Immature natural killer cell (primary cell): ENCODE results near the gene FOXJ3. TPM values are rescaled to one million over a fixed set of nuclear protein-coding genes. Genes with fewer than 3 reads are reported as not detected.

Experiments
- DNase-seq, 3 donors: peaks; one replicate each; pipeline ENCODE4 v3.0.0; 2022; ENCODE audit warnings: mixed read lengths in 1 of 3
- H3K27ac Mint-ChIP-seq, 6 donors: one replicate each; pipeline ENCODE4 v1.8.0; 2020; ENCODE audit warnings: mixed read lengths in 6 of 6, mild to moderate bottlenecking in 5 of 6, inconsistent platforms in 4 of 6, moderate library complexity in 3 of 6
- H3K27me3 Mint-ChIP-seq, 3 donors: one replicate each; pipeline ENCODE4 v1.8.0; 2020 to 2021; ENCODE audit warnings: low read depth in 3 of 3, mild to moderate bottlenecking in 3 of 3, mixed read lengths in 3 of 3, moderate library complexity in 3 of 3, inconsistent platforms in 1 of 3
- H3K36me3 Mint-ChIP-seq, 3 donors: one replicate each; pipeline ENCODE4 v1.8.0; 2020; ENCODE audit warnings: mixed read lengths in 3 of 3, inconsistent platforms in 2 of 3, mild to moderate bottlenecking in 2 of 3
- H3K4me1 Mint-ChIP-seq, 2 donors: one replicate each; pipeline ENCODE4 v1.8.0; 2020; ENCODE audit warnings: inconsistent platforms in 2 of 2, mild to moderate bottlenecking in 2 of 2, mixed read lengths in 2 of 2, moderate library complexity in 1 of 2
- H3K4me3 Mint-ChIP-seq, 5 donors: one replicate each; pipeline ENCODE4 v1.8.0; 2020; ENCODE audit warnings: mild to moderate bottlenecking in 5 of 5, mixed read lengths in 5 of 5, inconsistent platforms in 3 of 5, moderate library complexity in 3 of 5
- H3K9me3 Mint-ChIP-seq, 6 donors: one replicate each; pipeline ENCODE4 v1.8.0; 2020; ENCODE audit warnings: mild to moderate bottlenecking in 6 of 6, mixed read lengths in 6 of 6, inconsistent platforms in 4 of 6, moderate library complexity in 3 of 6
- polyA plus RNA-seq, 3 donors: library from polyadenylated mRNA; unstranded; fragments of 300-500 nt; fragmentation: Illumina TruSeq; gene quantifications; one replicate each; pipeline ENCODE4 v1.2.3, GENCODE V29; 2021

FOXJ3 gene
- polyA plus RNA-seq, 3 donors from 2014 or later = 16.3 to 32.3 (median 24.5) TPM

- H3K4me3 Mint-ChIP-seq = no peak overlapping the region
- no peaks in the 10 kb centered on the region for H3K4me1 Mint-ChIP-seq
- H3K27ac Mint-ChIP-seq = no peak overlapping the region
- DNase-seq = no peak
- no peaks in the 10 kb centered on the region for H3K36me3 Mint-ChIP-seq
- peaks cover 0 to 5% (median 0%) of the 10 kb centered on the region in 3 donors for H3K27me3 Mint-ChIP-seq
- H3K9me3 Mint-ChIP-seq = no peaks in the 10 kb centered on the region
Observed at GRCh38 chr1:42358791-42359190, 23.8 kb upstream of the FOXJ3 start.

- Mint-ChIP-seq H3K27ac (no peak overlapping the region), H3K4me3 (no peak overlapping the region), H3K36me3 (no peaks in the 10 kb centered on the region), H3K9me3 (no peaks in the 10 kb centered on the region), H3K4me1 (no peaks in the 10 kb centered on the region), H3K27me3 (peaks cover 5 to 16% (median 6%) of the 10 kb centered on the region in 3 donors)
- no peak for DNase-seq
Observed at GRCh38 chr1:42350086-42350485, 15.1 kb upstream of the FOXJ3 start.

GRCh38 chr1:42348498-42348897, 13.5 kb upstream of the FOXJ3 start:
- H3K27ac Mint-ChIP-seq = no peak overlapping the region
- no peaks in the 10 kb centered on the region for H3K36me3 Mint-ChIP-seq
- H3K4me3 Mint-ChIP-seq = no peak overlapping the region
- peaks cover 5 to 13% (median 6%) of the 10 kb centered on the region in 3 donors for H3K27me3 Mint-ChIP-seq
- no peaks in the 10 kb centered on the region for H3K9me3 Mint-ChIP-seq
- no peaks in the 10 kb centered on the region for H3K4me1 Mint-ChIP-seq
- no peak for DNase-seq

- no peak for DNase-seq
- Mint-ChIP-seq H3K27ac (no peak overlapping the region), H3K9me3 (no peaks in the 10 kb centered on the region), H3K4me3 (no peak overlapping the region), H3K27me3 (no peaks in the 10 kb centered on the region), H3K4me1 (no peaks in the 10 kb centered on the region), H3K36me3 (no peaks in the 10 kb centered on the region)
Observed at GRCh38 chr1:42343049-42343448, 8.0 kb upstream of the FOXJ3 start.

- Mint-ChIP-seq H3K27ac (no peak overlapping the region), H3K4me1 (peaks cover 4 to 5% of the 10 kb centered on the region in 2 donors), H3K4me3 (no peak overlapping the region), H3K36me3 (peaks cover 0 to 3% (median 0%) of the 10 kb centered on the region in 3 donors), H3K27me3 (peaks cover 0 to 5% (median 3%) of the 10 kb centered on the region in 3 donors), H3K9me3 (no peaks in the 10 kb centered on the region)
- no peak for DNase-seq
Observed at GRCh38 chr1:42340901-42341300, 5.9 kb upstream of the FOXJ3 start.

- Mint-ChIP-seq H3K27ac (no peak overlapping the region), H3K36me3 (peaks cover 0 to 3% (median 0%) of the 10 kb centered on the region in 3 donors)
- no peak for DNase-seq
Observed at GRCh38 chr1:42340093-42340492, 5.1 kb upstream of the FOXJ3 start.

GRCh38 chr1:42336978-42337377, 1.9 kb upstream of the FOXJ3 start:
- Mint-ChIP-seq H3K4me3 (no peak overlapping the region), H3K27ac (no peak overlapping the region)
- no peak for DNase-seq

More at GRCh38 chr1:42340093-42340492, 5.1 kb upstream of the FOXJ3 start:
- no peaks in the 10 kb centered on the region for H3K9me3 Mint-ChIP-seq
- H3K4me1 Mint-ChIP-seq = peaks cover 9 to 11% of the 10 kb centered on the region in 2 donors
- H3K27me3 Mint-ChIP-seq = peaks cover 0 to 12% (median 11%) of the 10 kb centered on the region in 3 donors
- H3K4me3 Mint-ChIP-seq = no peak overlapping the region

GRCh38 chr1:42335809-42336518, 929 bp upstream of the FOXJ3 start:
- Mint-ChIP-seq H3K27me3 (peaks cover 7 to 21% (median 21%) of the 10 kb centered on the region in 3 donors), H3K4me3 (peak overlapping the region; percentile 71 to 93 (median 86)), H3K36me3 (peaks cover 0 to 3% (median 0%) of the 10 kb centered on the region in 3 donors), H3K27ac (peak overlapping the region; percentile 50 to 92 (median 80)), H3K4me1 (peaks cover 41 to 43% of the 10 kb centered on the region in 2 donors), H3K9me3 (no peaks in the 10 kb centered on the region)
- no peak for DNase-seq

More at GRCh38 chr1:42336978-42337377, 1.9 kb upstream of the FOXJ3 start:
- peaks cover 7 to 21% (median 21%) of the 10 kb centered on the region in 3 donors for H3K27me3 Mint-ChIP-seq
- H3K4me1 Mint-ChIP-seq = peaks cover 33% of the 10 kb centered on the region in 2 donors
- H3K9me3 Mint-ChIP-seq = no peaks in the 10 kb centered on the region
- H3K36me3 Mint-ChIP-seq = peaks cover 0 to 3% (median 0%) of the 10 kb centered on the region in 3 donors

- Mint-ChIP-seq H3K9me3 (no peaks in the 10 kb centered on the region), H3K4me1 (peaks cover 51 to 59% of the 10 kb centered on the region in 2 donors), H3K27ac (peak overlapping the region; percentile 89 to 94 (median 93)), H3K4me3 (peak overlapping the region; percentile 92 to 94 (median 93)), H3K27me3 (peaks cover 7 to 21% (median 21%) of the 10 kb centered on the region in 3 donors), H3K36me3 (peaks cover 0 to 3% (median 0%) of the 10 kb centered on the region in 3 donors)
- no peak for DNase-seq
Observed at GRCh38 chr1:42334240-42335049, 590 bp downstream of the FOXJ3 start.

- peaks cover 58 to 66% of the 10 kb centered on the region in 2 donors for H3K4me1 Mint-ChIP-seq
- H3K9me3 Mint-ChIP-seq = no peaks in the 10 kb centered on the region
- no peak for DNase-seq
- peaks cover 7 to 21% (median 21%) of the 10 kb centered on the region in 3 donors for H3K27me3 Mint-ChIP-seq
- peak overlapping the region; percentile 92 to 94 (median 93) for H3K4me3 Mint-ChIP-seq
- peaks cover 0 to 3% (median 0%) of the 10 kb centered on the region in 3 donors for H3K36me3 Mint-ChIP-seq
- H3K27ac Mint-ChIP-seq = peak overlapping the region; percentile 89 to 94 (median 93)
Observed at GRCh38 chr1:42333662-42334239, 1.3 kb downstream of the FOXJ3 start.

- Mint-ChIP-seq H3K27me3 (peaks cover 7 to 21% (median 21%) of the 10 kb centered on the region in 3 donors), H3K27ac (peak overlapping the region in 3 of 6 donors; percentile 5 to 91 (median 12)), H3K36me3 (peaks cover 0 to 3% (median 0%) of the 10 kb centered on the region in 3 donors), H3K4me3 (peak overlapping the region; percentile 57 to 94 (median 93)), H3K4me1 (peaks cover 64 to 74% of the 10 kb centered on the region in 2 donors), H3K9me3 (no peaks in the 10 kb centered on the region)
- no peak for DNase-seq
Observed at GRCh38 chr1:42332877-42333276, 2.2 kb downstream of the FOXJ3 start.

- peak overlapping the region in 2 of 6 donors; percentile 5 to 13 for H3K27ac Mint-ChIP-seq
- peaks cover 74 to 90% of the 10 kb centered on the region in 2 donors for H3K4me1 Mint-ChIP-seq
- DNase-seq = no peak
- H3K27me3 Mint-ChIP-seq = peaks cover 7 to 11% (median 9%) of the 10 kb centered on the region in 3 donors
- no peaks in the 10 kb centered on the region for H3K9me3 Mint-ChIP-seq
- H3K4me3 Mint-ChIP-seq = no peak overlapping the region
- no peaks in the 10 kb centered on the region for H3K36me3 Mint-ChIP-seq
Observed at GRCh38 chr1:42330215-42330614, 4.8 kb downstream of the FOXJ3 start.

GRCh38 chr1:42328916-42329496, 6.0 kb downstream of the FOXJ3 start:
- H3K27ac Mint-ChIP-seq = peak overlapping the region in 2 of 6 donors; percentile 10
- no peaks in the 10 kb centered on the region for H3K9me3 Mint-ChIP-seq
- peaks cover 78 to 94% of the 10 kb centered on the region in 2 donors for H3K4me1 Mint-ChIP-seq
- peaks cover 3 to 4% (median 3%) of the 10 kb centered on the region in 3 donors for H3K27me3 Mint-ChIP-seq
- H3K36me3 Mint-ChIP-seq = no peaks in the 10 kb centered on the region
- DNase-seq = no peak
- H3K4me3 Mint-ChIP-seq = no peak overlapping the region
